ENCODE measurements around the gene YWHAG. TPM values are rescaled to one million over a fixed set of nuclear protein-coding genes. Genes with fewer than 3 reads are reported as not detected.
"Not testable (repeated sequence)": the region's sequence is repeated elsewhere in the genome, so short reads cannot be mapped to it uniquely, and the experiment has no call there.

YWHAG gene
- 10 to 100 TPM; 77.9 to 79.3 TPM for total RNA-seq

- peaks cover 40% of the 10 kb centered on the region for H3K4me1 Mint-ChIP-seq (ENCODE audit: low read depth)
- peak within 1 kb of the TSS; percentile 98 for H3K4me3 Mint-ChIP-seq
- peaks cover 5% of the 10 kb centered on the region for H3K9me3 Mint-ChIP-seq (ENCODE audit: insufficient read depth)
- H3K36me3 Mint-ChIP-seq (ENCODE audit: low read depth), result peaks cover 37% of the 10 kb centered on the region
- H3K27ac Mint-ChIP-seq, result peak within 1 kb of the TSS; percentile 99
- ChIA-PET POLR2A (interaction anchor here (0.7 to 3.9 kb wide), 10 partner anchors 15 to 41 kb away, joined by 3 to 55 read pairs (median 4); no protein-coding TSS in a partner anchor), CTCF (interaction anchor here (0.8 to 3.5 kb wide), 9 partner anchors 22 to 180 kb away, joined by 3 to 26 read pairs (median 5); no protein-coding TSS in a partner anchor)
- ATAC-seq (peak; percentile 74), DNase-seq (peak; percentile 90)
- H3K27me3 Mint-ChIP-seq (ENCODE audit: low read depth), result no peaks in the 10 kb centered on the region
Measured at GRCh38 chr7:76358481-76359110, at the start of gene YWHAG. Gene YWHAG, minus strand, starts transcription at chr7:76358991. Its CDS starts 183 bp downstream, at chr7:76358808.

GRCh38 chr7:76408121-76408560, 49.4 kb upstream of the YWHAG start:
- H3K9me3 Mint-ChIP-seq (ENCODE audit: insufficient read depth), result no peaks in the 10 kb centered on the region
- H3K4me1 Mint-ChIP-seq (ENCODE audit: low read depth), result peaks cover 7% of the 10 kb centered on the region
- H3K36me3 Mint-ChIP-seq (ENCODE audit: low read depth), result no peaks in the 10 kb centered on the region
- H3K4me3 Mint-ChIP-seq, result no peak overlapping the region
- DNase-seq (no peak), ATAC-seq (no peak)
- H3K27me3 Mint-ChIP-seq (ENCODE audit: low read depth), result peaks cover 3% of the 10 kb centered on the region
- no peak overlapping the region for H3K27ac Mint-ChIP-seq
- POLR2A ChIA-PET, result no interaction called here
- CTCF ChIA-PET, result no interaction called here

GRCh38 chr7:76407718-76408117, 48.9 kb upstream of the YWHAG start:
- Mint-ChIP-seq H3K27ac (no peak overlapping the region), H3K27me3 (ENCODE audit: low read depth) (peaks cover 3% of the 10 kb centered on the region), H3K9me3 (ENCODE audit: insufficient read depth) (no peaks in the 10 kb centered on the region), H3K4me3 (no peak overlapping the region), H3K4me1 (ENCODE audit: low read depth) (peaks cover 7% of the 10 kb centered on the region), H3K36me3 (ENCODE audit: low read depth) (no peaks in the 10 kb centered on the region)
- ChIA-PET POLR2A (no interaction called here), CTCF (no interaction called here)
- ATAC-seq (no peak), DNase-seq (no peak)

- ChIA-PET POLR2A (no interaction called here), CTCF (no interaction called here)
- H3K9me3 Mint-ChIP-seq (ENCODE audit: insufficient read depth), result no peaks in the 10 kb centered on the region
- H3K4me1 Mint-ChIP-seq (ENCODE audit: low read depth), result peaks cover 7% of the 10 kb centered on the region
- peaks cover 3% of the 10 kb centered on the region for H3K27me3 Mint-ChIP-seq (ENCODE audit: low read depth)
- DNase-seq (no peak), ATAC-seq (no peak)
- no peaks in the 10 kb centered on the region for H3K36me3 Mint-ChIP-seq (ENCODE audit: low read depth)
- no peak overlapping the region for H3K4me3 Mint-ChIP-seq
- H3K27ac Mint-ChIP-seq, result no peak overlapping the region
Measured at GRCh38 chr7:76405738-76406137, 46.9 kb upstream of the YWHAG start.

GRCh38 chr7:76403780-76404494, 45.1 kb upstream of the YWHAG start:
- DNase-seq (no peak), ATAC-seq (no peak)
- Mint-ChIP-seq H3K4me1 (ENCODE audit: low read depth) (peaks cover 7% of the 10 kb centered on the region), H3K9me3 (ENCODE audit: insufficient read depth) (no peaks in the 10 kb centered on the region), H3K27ac (no peak overlapping the region), H3K36me3 (ENCODE audit: low read depth) (no peaks in the 10 kb centered on the region), H3K27me3 (ENCODE audit: low read depth) (peaks cover 3% of the 10 kb centered on the region), H3K4me3 (no peak overlapping the region)
- POLR2A ChIA-PET, result interaction anchor here (0.8 to 0.9 kb wide), 2 partner anchors 12 to 86 kb away, joined by 3 read pairs; no protein-coding TSS in a partner anchor
- CTCF ChIA-PET, result no interaction called here

- not testable (repeated sequence) for H3K27ac Mint-ChIP-seq; H3K27me3 Mint-ChIP-seq (ENCODE audit: low read depth); H3K36me3 Mint-ChIP-seq (ENCODE audit: low read depth)
Measured at GRCh38 chr7:76403097-76403496, 44.3 kb upstream of the YWHAG start.

GRCh38 chr7:76400248-76400647, 41.5 kb upstream of the YWHAG start:
- H3K4me3 Mint-ChIP-seq, result no peak overlapping the region
- no peaks in the 10 kb centered on the region for H3K9me3 Mint-ChIP-seq (ENCODE audit: insufficient read depth)
- ATAC-seq (no peak), DNase-seq (no peak)
- CTCF ChIA-PET, result no interaction called here
- no peak overlapping the region for H3K27ac Mint-ChIP-seq
- no peaks in the 10 kb centered on the region for H3K36me3 Mint-ChIP-seq (ENCODE audit: low read depth)
- POLR2A ChIA-PET, result no interaction called here
- no peaks in the 10 kb centered on the region for H3K27me3 Mint-ChIP-seq (ENCODE audit: low read depth)
- peaks cover 19% of the 10 kb centered on the region for H3K4me1 Mint-ChIP-seq (ENCODE audit: low read depth)

More at GRCh38 chr7:76403097-76403496, 44.3 kb upstream of the YWHAG start:
- H3K9me3 Mint-ChIP-seq (ENCODE audit: insufficient read depth); CTCF ChIA-PET; DNase-seq; POLR2A ChIA-PET; H3K4me1 Mint-ChIP-seq (ENCODE audit: low read depth); H3K4me3 Mint-ChIP-seq; ATAC-seq: not testable (repeated sequence)

GRCh38 chr7:76397409-76398183, 38.8 kb upstream of the YWHAG start:
- H3K9me3 Mint-ChIP-seq (ENCODE audit: insufficient read depth), result no peaks in the 10 kb centered on the region
- ChIA-PET POLR2A (interaction anchor here (1.6 kb wide), 1 partner anchor 39 kb away, joined by 3 read pairs; the partner anchor contains the start of gene YWHAG), CTCF (interaction anchor here (1.1 kb wide), 1 partner anchor 33 kb away, joined by 3 read pairs; no protein-coding TSS in a partner anchor)
- H3K27ac Mint-ChIP-seq, result peak overlapping the region; percentile 66
- H3K36me3 Mint-ChIP-seq (ENCODE audit: low read depth), result no peaks in the 10 kb centered on the region
- H3K27me3 Mint-ChIP-seq (ENCODE audit: low read depth), result peaks cover 3% of the 10 kb centered on the region
- H3K4me1 Mint-ChIP-seq (ENCODE audit: low read depth), result peaks cover 21% of the 10 kb centered on the region
- peak; percentile 85 for DNase-seq
- ATAC-seq, result peak; percentile 48
- H3K4me3 Mint-ChIP-seq, result peak overlapping the region; percentile 64

- no peaks in the 10 kb centered on the region for H3K9me3 Mint-ChIP-seq (ENCODE audit: insufficient read depth)
- peaks cover 26% of the 10 kb centered on the region for H3K4me1 Mint-ChIP-seq (ENCODE audit: low read depth)
- H3K27ac Mint-ChIP-seq, result no peak overlapping the region
- no peaks in the 10 kb centered on the region for H3K36me3 Mint-ChIP-seq (ENCODE audit: low read depth)
- ChIA-PET POLR2A (interaction anchor here (1.6 kb wide), 1 partner anchor 38 kb away, joined by 3 read pairs; the partner anchor contains the start of gene YWHAG), CTCF (interaction anchor here (1.1 kb wide), 1 partner anchor 32 kb away, joined by 3 read pairs; no protein-coding TSS in a partner anchor)
- H3K27me3 Mint-ChIP-seq (ENCODE audit: low read depth), result peaks cover 3% of the 10 kb centered on the region
- H3K4me3 Mint-ChIP-seq, result peak overlapping the region; percentile 64
- no peak for DNase-seq
- no peak for ATAC-seq
Measured at GRCh38 chr7:76396864-76397263, 38.1 kb upstream of the YWHAG start.

- Mint-ChIP-seq H3K36me3 (ENCODE audit: low read depth) (no peaks in the 10 kb centered on the region), H3K9me3 (ENCODE audit: insufficient read depth) (no peaks in the 10 kb centered on the region), H3K27ac (no peak overlapping the region), H3K4me1 (ENCODE audit: low read depth) (peaks cover 27% of the 10 kb centered on the region), H3K4me3 (no peak overlapping the region), H3K27me3 (ENCODE audit: low read depth) (peaks cover 3% of the 10 kb centered on the region)
- ChIA-PET POLR2A (interaction anchor here (0.6 kb wide), 1 partner anchor 38 kb away, joined by 5 read pairs; no protein-coding TSS in a partner anchor), CTCF (no interaction called here)
- ATAC-seq, result no peak
- DNase-seq, result no peak
Measured at GRCh38 chr7:76395965-76396726, 37.4 kb upstream of the YWHAG start.

GRCh38 chr7:76395605-76395964, 36.8 kb upstream of the YWHAG start:
- POLR2A ChIA-PET; CTCF ChIA-PET; DNase-seq; H3K36me3 Mint-ChIP-seq (ENCODE audit: low read depth); H3K4me3 Mint-ChIP-seq; H3K9me3 Mint-ChIP-seq (ENCODE audit: insufficient read depth); H3K27ac Mint-ChIP-seq; ATAC-seq; H3K27me3 Mint-ChIP-seq (ENCODE audit: low read depth): not testable (repeated sequence)
- H3K4me1 Mint-ChIP-seq (ENCODE audit: low read depth), result peaks cover 27% of the 10 kb centered on the region

Data from activated CD8-positive, alpha-beta T cell treated with anti-CD3 and anti-CD28 coated beads, Interleukin-2, amount 10 ng/mL, durations not matched to agents 7 days and 5 days (primary cell).